SK-N-SH (cell line): ENCODE results near the gene IST1. TPM values are rescaled to one million over a fixed set of nuclear protein-coding genes. Genes with fewer than 3 reads are reported as not detected.

ENCODE experiments used
- CTCF ChIA-PET: fragments of 300-600, 350-600 bp; formaldehyde crosslinking; extraction: SDS; loops from one replicate; lab custom pipeline; 2021; lab: Yijun Ruan, JAX
- POLR2A ChIA-PET: fragments of 350-600 bp; sonication (Branson Sonifier 250); formaldehyde crosslinking; extraction: SDS; loops from one replicate; lab custom pipeline; 2020; ENCODE audit warnings: antibody characterized with exemption, inconsistent platforms; lab: Yijun Ruan, JAX
- DNase-seq: peaks from one replicate; pipeline ENCODE4 v3.0.0; 2012
- H2AFZ ChIP-seq: fragments of 200-600 bp; sonication (generic); 2 replicates; pipeline ENCODE4 v1.8.1; 2016; ENCODE audit warnings: antibody characterized with exemption, mild to moderate bottlenecking, low read depth
- H3F3A ChIP-seq: fragments of 200-600 bp; sonication (generic); replicated peaks from 2 replicates; pipeline ENCODE3; 2016; ENCODE audit warnings: antibody characterized with exemption, mild to moderate bottlenecking; ENCODE audit not compliant: insufficient read depth
- H3K27ac ChIP-seq, 2 experiments: fragments of 200-500 bp in 1 of 2; fragments of 200-600 bp in 1 of 2; sonication (Bioruptor generic) in 1 of 2; sonication (generic), shearing (Covaris generic) in 1 of 2; 2 replicates each; pipeline versions ENCODE4 v1.5.1 to v1.6.1; 2014 to 2016; ENCODE audit warnings: low read depth in 2 of 2, inconsistent platforms in 1 of 2, low read length in 1 of 2, mild to moderate bottlenecking in 1 of 2, mixed read lengths in 1 of 2
- H3K27me3 ChIP-seq: fragments of 200-600 bp; sonication (generic), shearing (Covaris generic); 2 replicates; pipeline ENCODE4 v1.6.1; 2016; ENCODE audit warnings: mixed run types; ENCODE audit not compliant: insufficient read depth
- H3K36me3 ChIP-seq, 2 experiments: fragments of 200-500 bp in 1 of 2; fragments of 200-600 bp in 1 of 2; sonication (Bioruptor generic) in 1 of 2; sonication (generic) in 1 of 2; replicated peaks in 1 of 2; 2 replicates each; pipeline versions ENCODE3 to v1.5.1; 2014 to 2016; ENCODE audit warnings: low read length in 1 of 2, mild to moderate bottlenecking in 1 of 2; ENCODE audit not compliant: insufficient read depth in 2 of 2, control insufficient read depth in 1 of 2
- H3K4me1 ChIP-seq, 2 experiments: fragments of 200-500 bp in 1 of 2; fragments of 200-600 bp in 1 of 2; sonication (Bioruptor generic) in 1 of 2; sonication (generic), shearing (Covaris generic) in 1 of 2; 2 replicates each; pipeline versions ENCODE4 v1.5.1 to v1.6.1; 2014 to 2016; ENCODE audit warnings: low read depth in 1 of 2, low read length in 1 of 2, mixed run types in 1 of 2; ENCODE audit not compliant: insufficient read depth in 2 of 2, control insufficient read depth in 1 of 2
- H3K4me2 ChIP-seq: fragments of 200-600 bp; sonication (generic), shearing (Covaris generic); 2 replicates; pipeline ENCODE4 v1.6.1; 2017; ENCODE audit warnings: mixed run types
- H3K4me3 ChIP-seq, 2 experiments: fragments of 200-500 bp in 1 of 2; fragments of 200-600 bp in 1 of 2; sonication (Bioruptor generic) in 1 of 2; sonication (generic), shearing (Covaris generic) in 1 of 2; 2 replicates each; pipeline versions ENCODE4 v1.5.1 to v1.8.1; 2014 to 2016; ENCODE audit warnings: low read depth in 2 of 2, inconsistent platforms in 1 of 2, low read length in 1 of 2, mild to moderate bottlenecking in 1 of 2, mixed read lengths in 1 of 2, moderate library complexity in 1 of 2
- H3K79me2 ChIP-seq: fragments of 200-600 bp; sonication (generic); 2 replicates; pipeline ENCODE4 v1.8.1; 2017; ENCODE audit warnings: mild to moderate bottlenecking; ENCODE audit not compliant: insufficient read depth
- H3K9ac ChIP-seq: fragments of 200-600 bp; sonication (generic); 2 replicates; pipeline ENCODE4 v1.6.1; 2017; ENCODE audit warnings: mixed run types
- H3K9me2 ChIP-seq: fragments of 200-600 bp; sonication (generic); 2 replicates; pipeline ENCODE4 v1.6.1; 2017; ENCODE audit warnings: mixed run types
- H3K9me3 ChIP-seq: fragments of 200-600 bp; sonication (generic); 2 replicates; pipeline ENCODE4 v1.6.1; 2017; ENCODE audit warnings: mixed run types, mild to moderate bottlenecking, moderate library complexity
- H4K20me1 ChIP-seq: fragments of 200-600 bp; sonication (generic); 2 replicates; pipeline ENCODE4 v1.6.1; 2017; ENCODE audit warnings: mild to moderate bottlenecking, mixed run types; ENCODE audit not compliant: insufficient read depth
- CHD2 ChIP-seq: fragments of 150-350 bp; IDR thresholded peaks from 2 replicates; pipeline ENCODE4 v1.6.1; 2018; ENCODE audit warnings: low read length; ENCODE audit not compliant: partially characterized antibody
- EZH2phosphoT487 ChIP-seq: fragments of 200-600 bp; sonication (generic); IDR thresholded peaks from 2 replicates; pipeline ENCODE4 v1.6.1; 2017; ENCODE audit warnings: low read depth, mixed run types, mild to moderate bottlenecking, antibody characterized with exemption, moderate library complexity, borderline replicate concordance
- FOXJ3 ChIP-seq: sonication (generic); formaldehyde crosslinking; IDR thresholded peaks from 2 replicates; pipeline ENCODE4 v1.5.1; 2020; ENCODE audit warnings: mild to moderate bottlenecking, missing genetic modification reagents
- FOXM1 ChIP-seq: IDR thresholded peaks from 2 replicates; pipeline ENCODE4 v1.4.0; 2012; ENCODE audit warnings: low read depth, mild to moderate bottlenecking
- GABPA ChIP-seq: IDR thresholded peaks from 2 replicates; pipeline ENCODE4 v1.4.0; 2012; ENCODE audit warnings: low read depth, mild to moderate bottlenecking
- JUND ChIP-seq: IDR thresholded peaks from 2 replicates; pipeline ENCODE4 v1.4.0; 2012
- MAX ChIP-seq: IDR thresholded peaks from 2 replicates; pipeline ENCODE4 v1.4.0; 2012; ENCODE audit warnings: low read depth
- MXI1 ChIP-seq: IDR thresholded peaks from 2 replicates; pipeline ENCODE4 v1.6.1; 2012; ENCODE audit warnings: mild to moderate bottlenecking, low read depth, low read length, improper control_type of control experiment
- NFIC ChIP-seq: IDR thresholded peaks from 2 replicates; pipeline ENCODE4 v1.4.0; 2012; ENCODE audit warnings: borderline replicate concordance
- RAD21 ChIP-seq: IDR thresholded peaks from 2 replicates; pipeline ENCODE4 v1.6.1; 2012; ENCODE audit warnings: mild to moderate bottlenecking, low read length
- RCOR1 ChIP-seq: fragments of 150-350 bp; IDR thresholded peaks from 2 replicates; pipeline ENCODE4 v1.6.1; 2017; ENCODE audit warnings: antibody characterized with exemption, low read length
- SIN3A ChIP-seq: IDR thresholded peaks from 2 replicates; pipeline ENCODE4 v1.6.1; 2012; ENCODE audit warnings: low read depth, mild to moderate bottlenecking, low read length, moderate library complexity, borderline replicate concordance
- SMC3 ChIP-seq: IDR thresholded peaks from 2 replicates; pipeline ENCODE4 v1.6.1; 2012; ENCODE audit warnings: low read depth, low read length, improper control_type of control experiment
- TCF12 ChIP-seq: IDR thresholded peaks from 2 replicates; pipeline ENCODE4 v1.4.0; 2012
- TEAD4 ChIP-seq: IDR thresholded peaks from 2 replicates; pipeline ENCODE4 v1.4.0; 2012; ENCODE audit warnings: mild to moderate bottlenecking, borderline replicate concordance; ENCODE audit not compliant: insufficient read depth
- WGBS: methylation state at CpG from one replicate; pipeline ENCODE4 v1.1.6; 2017; ENCODE audit warnings: low lambda C conversion rate; 5-methylcytosine and 5-hydroxymethylcytosine counted together
- polyA plus RNA-seq, 3 experiments: library from polyadenylated mRNA; depleted of rRNA; stranded (reverse); fragments of >200 nt; gene quantifications; 2 replicates each; pipeline ENCODE4 v1.2.3, GENCODE V29; 2012
- TF ChIP-seq, protein P1 (sequence below): fragments of 150-350 bp; IDR thresholded peaks from 2 replicates; pipeline ENCODE4 v1.6.1; 2017; ENCODE audit warnings: antibody characterized with exemption, low read length, low read depth, borderline replicate concordance
- TF ChIP-seq, protein P2 (sequence below): IDR thresholded peaks from 2 replicates; pipeline ENCODE4 v1.4.0; 2012; ENCODE audit warnings: low read depth, borderline replicate concordance

IST1 gene
- polyA plus RNA-seq, 1 of the 3 experiments (the other 2 are of a cell fraction), result 133 TPM

DNA sequence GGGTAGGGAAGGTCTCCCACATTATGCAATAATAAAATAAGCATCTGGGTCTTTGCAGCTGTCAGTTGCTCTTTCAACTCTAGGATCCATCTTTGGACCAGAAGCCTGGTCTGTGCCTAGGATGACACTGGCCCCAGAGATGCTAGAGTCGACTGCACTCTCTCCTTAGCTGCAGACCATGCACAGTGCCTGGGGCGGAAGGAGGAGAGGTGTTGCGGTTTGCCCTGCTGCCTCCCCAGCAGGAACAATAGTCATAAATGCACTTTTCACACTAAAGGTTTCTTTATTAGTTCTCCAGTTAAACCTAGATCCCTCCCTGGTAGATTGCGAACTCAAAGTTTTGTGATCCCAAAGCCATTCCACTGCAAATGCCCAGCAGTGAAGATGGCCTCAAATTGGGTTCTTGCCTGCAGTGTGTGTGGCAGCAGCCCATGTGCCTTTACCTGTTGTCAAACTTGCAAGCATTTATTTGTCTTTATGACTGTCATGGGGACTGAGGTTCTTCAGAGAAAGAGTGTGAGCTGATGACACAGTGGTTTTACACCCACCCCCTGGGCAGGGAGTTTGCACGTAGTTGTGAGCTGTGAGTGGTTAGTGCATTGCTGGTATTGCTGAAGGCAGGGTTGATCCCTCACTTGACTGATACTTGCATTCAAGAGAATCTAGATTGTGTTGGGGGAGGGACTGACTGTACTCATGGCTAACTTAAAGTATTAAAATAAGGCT lies 39.2 kb upstream of the IST1 start:
- H3K4me2 ChIP-seq, result no peak overlapping the region
- H4K20me1 ChIP-seq, result peaks cover 27% of the 10 kb centered on the region
- H3K27me3 ChIP-seq, result no peaks in the 10 kb centered on the region
- TF ChIP-seq, protein P1, sequence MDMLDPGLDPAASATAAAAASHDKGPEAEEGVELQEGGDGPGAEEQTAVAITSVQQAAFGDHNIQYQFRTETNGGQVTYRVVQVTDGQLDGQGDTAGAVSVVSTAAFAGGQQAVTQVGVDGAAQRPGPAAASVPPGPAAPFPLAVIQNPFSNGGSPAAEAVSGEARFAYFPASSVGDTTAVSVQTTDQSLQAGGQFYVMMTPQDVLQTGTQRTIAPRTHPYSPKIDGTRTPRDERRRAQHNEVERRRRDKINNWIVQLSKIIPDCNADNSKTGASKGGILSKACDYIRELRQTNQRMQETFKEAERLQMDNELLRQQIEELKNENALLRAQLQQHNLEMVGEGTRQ, result no peak
- TF ChIP-seq TCF12, result no peak
- no peak for TF ChIP-seq NFIC
- TF ChIP-seq TEAD4, result no peak
- no peak for TF ChIP-seq GABPA
- no peak for TF ChIP-seq SIN3A
- no peak for TF ChIP-seq CHD2
- no peak for TF ChIP-seq EZH2phosphoT487
- no peak for TF ChIP-seq RCOR1
- no peak for TF ChIP-seq JUND
- no peak for TF ChIP-seq FOXM1
- no peak for TF ChIP-seq MAX
- TF ChIP-seq RAD21, result no peak
- TF ChIP-seq FOXJ3 (CRISPR knock-in tag), result no peak
- TF ChIP-seq, protein P2, sequence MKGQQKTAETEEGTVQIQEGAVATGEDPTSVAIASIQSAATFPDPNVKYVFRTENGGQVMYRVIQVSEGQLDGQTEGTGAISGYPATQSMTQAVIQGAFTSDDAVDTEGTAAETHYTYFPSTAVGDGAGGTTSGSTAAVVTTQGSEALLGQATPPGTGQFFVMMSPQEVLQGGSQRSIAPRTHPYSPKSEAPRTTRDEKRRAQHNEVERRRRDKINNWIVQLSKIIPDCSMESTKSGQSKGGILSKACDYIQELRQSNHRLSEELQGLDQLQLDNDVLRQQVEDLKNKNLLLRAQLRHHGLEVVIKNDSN, result no peak
- no peak for TF ChIP-seq SMC3
- TF ChIP-seq MXI1, result no peak
- TF ChIP-seq, all 33 proteins: peak for 0
- no peak for DNase-seq
- Histone ChIP-seq H3K9me2 (no peaks in the 10 kb centered on the region), H3K4me3 (no peak overlapping the region), H2AFZ (no peak overlapping the region), H3K9me3 (no peaks in the 10 kb centered on the region), H3K36me3 (peaks cover 0 to 63% of the 10 kb centered on the region in 2 experiments), H3K4me1 (no peaks in the 10 kb centered on the region), H3K27ac (no peak overlapping the region), H3K79me2 (peaks cover 45% of the 10 kb centered on the region; the same call in 1 of the 2 replicates), H3F3A (no peaks in the 10 kb centered on the region), H3K9ac (no peak overlapping the region)
- POLR2A ChIA-PET, result no interaction called here
- 94% methylated on average over 4 of the region's 5 CpGs for WGBS
- CTCF ChIA-PET, result interaction anchor here (1.5 to 4.7 kb wide), 2 partner anchors 27 to 105 kb away, joined by 3 to 22 read pairs; partner anchors contain the start of gene ZNF821
